Prostate gland (tissue), 2 donors: ENCODE results near the gene ZNF582.

Source experiments
- CTCF ChIP-seq, 4 experiments: fragments of 200-600 bp in 2 of 4; fragments of 450-650 bp in 2 of 4; sonication (generic) in 2 of 4; IDR thresholded peaks; 1 replicate in 3 of 4; 2 replicates in 1 of 4; pipeline ENCODE4 v1.5.1; 2016 to 2019; ENCODE audit warnings: antibody characterized with exemption in 4 of 4, mild to moderate bottlenecking in 2 of 4, moderate library complexity in 2 of 4
- POLR2A ChIP-seq: fragments of 450-650 bp; IDR thresholded peaks from one replicate; pipeline ENCODE4 v1.6.1; 2016; ENCODE audit warnings: antibody characterized with exemption, mild to moderate bottlenecking
- POLR2AphosphoS5 ChIP-seq: sonication (generic); formaldehyde crosslinking; IDR thresholded peaks from one replicate; pipeline ENCODE4 v1.6.1; 2017; ENCODE audit warnings: antibody characterized with exemption

- TF ChIP-seq CTCF (IDR thresholded peaks at IDR 0.05), result no peak
- no peak for TF ChIP-seq POLR2A
- no peak for TF ChIP-seq POLR2AphosphoS5
Measured at GRCh38 chr19:56347163-56347778, 46.1 kb downstream of the ZNF582 start.
